ENCODE measurements around the gene FUT7.

- TF ChIP-seq KLF16 (tag by site-specific recombination; IDR thresholded peaks at IDR 0.05) (no peak), ZNF623 (tag by site-specific recombination; IDR thresholded peaks at IDR 0.05) (no peak), ZFP3 (tag by site-specific recombination; IDR thresholded peaks at IDR 0.05; ENCODE audit: low read depth) (no peak)
Observed at GRCh38 chr9:137034039-137034708, 2.3 kb upstream of the FUT7 start.

Data from HEK293 (cell line).